NCI-H2107 (cell line): Measurements from ENCODE around the gene SHB.

Experiments
- DNase-seq: peaks from one replicate; lab custom pipeline; 2025; lab: John Stamatoyannopoulos, UW

SHB gene

GRCh38 chr9:38042626-38043357 lies 26.2 kb downstream of the SHB start:
- DNase-seq = no peak

GRCh38 chr9:38041564-38042243 lies 27.3 kb downstream of the SHB start:
- DNase-seq = no peak

- no peak for DNase-seq
Observed at GRCh38 chr9:38039907-38040682, 28.9 kb downstream of the SHB start.

GRCh38 chr9:38039090-38039906 lies 29.7 kb downstream of the SHB start:
- DNase-seq = no peak

- no peak for DNase-seq
Observed at GRCh38 chr9:38038307-38039089, 30.5 kb downstream of the SHB start.

- DNase-seq = no peak
Observed at GRCh38 chr9:38037981-38038306, 31.1 kb downstream of the SHB start.

DNA sequence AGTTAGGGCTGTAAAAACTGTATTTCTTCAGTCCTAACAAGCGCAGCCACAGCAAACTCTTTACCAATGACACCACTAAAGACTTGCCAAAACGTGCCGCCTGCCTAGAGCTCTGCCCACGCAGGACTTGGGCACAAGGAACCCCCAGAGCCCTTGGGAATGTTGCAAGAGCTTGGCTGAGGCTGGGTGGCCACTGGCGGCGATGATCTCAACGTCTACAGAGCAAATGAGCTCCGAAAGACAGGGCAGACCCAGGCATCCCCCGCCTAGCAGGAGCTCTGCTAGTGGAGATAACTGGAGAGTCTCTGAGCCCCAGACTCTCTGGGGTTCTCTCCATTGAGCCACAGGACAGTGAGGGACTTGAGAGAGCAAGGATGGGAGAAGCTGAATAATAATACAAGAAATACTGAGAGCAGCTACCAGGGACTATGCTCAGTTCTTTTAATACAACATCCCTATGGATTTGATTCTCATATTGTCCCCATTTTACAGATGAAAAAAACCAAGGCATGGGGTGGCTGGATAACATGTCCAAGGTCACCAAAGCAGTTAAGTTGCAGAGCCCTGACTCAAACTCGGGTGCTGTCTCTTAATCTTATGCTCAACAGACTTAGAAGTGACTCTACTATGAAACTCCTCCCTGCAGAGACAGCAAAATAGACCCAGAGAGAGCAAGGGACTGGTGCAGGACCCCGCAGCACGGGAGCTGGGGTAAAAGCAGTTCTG lies 32.5 kb downstream of the SHB start:
- DNase-seq = no peak

GRCh38 chr9:38035873-38036272 lies 33.2 kb downstream of the SHB start:
- no peak for DNase-seq

DNA sequence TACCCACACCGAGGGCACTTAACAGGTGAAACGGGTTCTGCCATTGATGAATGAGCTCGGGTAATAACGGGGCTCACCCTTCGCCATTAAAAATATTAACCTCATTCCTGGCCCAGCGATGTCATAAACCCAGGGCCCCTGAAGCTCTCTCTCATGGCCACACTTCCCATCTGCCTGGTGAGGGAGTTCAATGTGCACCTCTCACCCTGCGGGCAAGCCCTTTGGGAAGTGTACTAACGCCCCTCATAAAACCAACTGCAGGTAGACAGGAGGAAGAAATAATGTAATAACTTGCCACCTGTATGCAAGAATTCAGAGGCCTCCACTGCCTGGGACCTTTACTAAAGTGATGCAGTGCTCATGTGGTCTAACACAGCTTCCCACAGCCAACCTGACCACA lies 35.1 kb downstream of the SHB start:
- DNase-seq = no peak

DNA sequence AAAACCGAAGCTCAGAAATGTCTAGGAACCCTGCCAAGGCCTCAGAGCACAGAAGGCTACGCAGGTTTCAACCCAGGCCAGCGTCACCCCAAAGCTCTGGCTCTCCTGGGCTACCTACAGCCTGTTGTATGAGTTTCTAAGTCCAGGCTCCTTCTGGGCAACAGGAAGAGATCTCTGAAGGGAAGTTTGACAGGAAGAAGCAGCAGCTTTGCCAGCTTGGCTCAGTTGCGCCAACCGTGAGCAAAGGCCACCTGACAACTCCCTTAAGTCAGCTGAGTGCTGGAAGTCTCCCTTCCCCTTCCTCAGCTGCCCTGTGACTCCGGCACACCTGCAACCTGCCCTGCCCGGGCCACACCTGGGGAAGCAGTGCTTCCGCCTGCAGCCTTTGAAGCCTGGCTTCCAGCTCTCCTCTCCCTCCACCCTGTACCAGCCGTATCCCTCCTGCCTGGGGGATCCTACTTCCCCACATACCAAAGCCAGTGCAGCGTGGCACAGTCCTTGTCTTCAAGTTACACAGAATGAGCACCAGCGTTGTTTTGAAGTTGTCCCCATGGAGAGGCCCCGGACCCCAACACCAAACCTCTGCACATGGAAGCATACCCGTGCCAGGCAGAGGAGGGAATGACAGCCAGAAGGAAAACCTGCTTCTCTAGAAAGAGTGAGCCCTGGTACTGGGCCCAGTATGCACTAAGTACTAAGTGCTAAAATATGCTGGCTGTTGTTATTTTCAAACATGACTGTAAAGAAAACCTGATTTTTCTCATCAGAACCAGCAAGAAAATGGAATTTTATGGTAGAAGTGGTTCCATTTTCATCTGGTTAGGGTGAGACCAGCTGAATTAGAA lies 36.5 kb downstream of the SHB start:
- DNase-seq = no peak

DNA sequence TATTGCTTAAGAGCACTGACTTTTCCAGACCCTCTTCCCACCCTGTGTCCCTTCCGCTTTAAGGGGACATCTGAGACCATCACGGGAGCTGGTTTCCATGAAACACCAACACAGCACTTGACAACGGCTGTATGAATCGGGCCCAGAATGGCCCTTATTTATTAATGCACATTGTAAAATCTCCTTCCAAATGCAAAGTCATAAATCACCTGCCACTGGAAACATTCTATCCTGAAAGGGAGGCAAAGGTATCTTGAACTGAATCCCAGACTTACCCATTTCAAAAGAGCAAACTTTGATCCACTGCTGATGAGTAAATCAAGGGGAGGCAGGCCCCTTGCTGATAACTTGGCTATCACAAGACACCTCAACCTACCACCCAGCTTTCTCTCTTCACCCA lies 37.4 kb downstream of the SHB start:
- no peak for DNase-seq

DNA sequence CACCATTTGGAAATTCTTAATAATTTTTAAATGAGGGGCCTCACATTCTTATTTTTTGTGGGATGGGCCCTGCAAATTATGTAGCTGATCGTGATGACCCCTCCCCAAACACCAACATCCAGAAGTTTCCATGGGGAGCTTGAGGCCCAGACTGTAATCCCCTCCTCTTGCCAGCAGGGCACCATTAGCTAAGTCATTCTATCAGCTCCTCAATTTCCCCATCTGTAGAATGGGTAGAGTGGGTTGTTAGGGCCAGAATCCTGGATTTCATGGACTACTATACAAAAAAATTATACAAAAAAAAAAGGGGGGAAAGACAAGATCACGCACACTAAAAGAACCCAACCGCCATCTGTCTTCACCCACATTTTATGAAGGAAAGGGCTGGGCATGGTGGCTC lies 38.4 kb downstream of the SHB start:
- no peak for DNase-seq

DNA sequence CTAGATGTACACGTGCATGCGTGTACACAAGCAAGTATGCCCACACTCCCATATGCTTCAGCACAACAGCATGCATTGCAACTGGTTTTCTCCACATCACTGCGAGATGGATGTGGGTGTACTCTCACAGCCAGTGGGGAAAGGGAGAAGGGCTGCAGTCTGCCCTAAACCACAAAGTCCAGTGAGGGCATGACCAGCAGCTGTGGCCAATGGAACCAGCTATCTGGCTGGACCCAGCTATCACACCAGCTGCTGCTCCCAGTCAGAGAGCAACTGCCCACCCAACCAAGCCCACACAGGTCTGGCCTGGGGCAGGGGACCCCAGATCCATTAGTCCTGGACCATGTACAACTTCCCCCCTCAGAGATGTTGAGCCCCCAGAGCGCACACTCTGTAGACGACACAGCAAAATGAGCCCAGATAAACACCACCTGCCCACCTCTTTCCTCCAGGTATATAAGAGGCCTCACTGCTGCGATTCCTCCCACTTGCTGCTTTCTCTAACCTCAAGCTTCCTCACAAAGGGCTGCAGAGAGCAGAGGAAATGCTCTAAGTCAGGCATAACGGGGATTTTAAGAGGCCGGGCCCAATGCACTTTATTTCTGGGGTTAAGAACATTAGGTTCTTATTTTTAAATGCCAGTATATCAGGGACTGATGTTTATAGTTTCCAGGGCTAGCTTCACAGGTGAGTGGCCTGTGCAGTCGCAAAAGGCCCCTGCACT lies 39.0 kb downstream of the SHB start:
- no peak for DNase-seq

DNA sequence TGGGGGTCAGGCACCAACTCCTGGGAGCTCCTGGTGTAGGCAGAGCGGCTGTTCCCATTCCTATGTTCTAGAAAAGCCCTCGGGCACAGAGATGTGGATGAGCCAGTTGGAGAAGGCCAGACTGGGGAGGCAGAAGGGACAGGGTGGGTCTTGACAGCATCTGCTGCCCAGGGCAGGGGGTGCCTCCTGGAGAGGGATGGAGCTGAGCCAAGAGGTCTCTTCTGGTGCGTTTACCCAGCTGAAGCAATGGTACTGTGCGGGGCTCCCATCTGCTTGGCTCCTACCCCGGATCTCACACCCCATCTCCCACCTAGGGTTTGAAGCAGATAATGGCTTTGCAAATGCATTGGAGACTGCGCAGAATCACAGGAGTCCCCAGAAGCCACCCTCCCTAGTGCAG lies 41.3 kb downstream of the SHB start:
- no peak for DNase-seq

GRCh38 chr9:38026840-38027527 lies 42.0 kb downstream of the SHB start:
- no peak for DNase-seq

- DNase-seq = peak; percentile 60
Observed at GRCh38 chr9:38026021-38026809, 42.8 kb downstream of the SHB start.

GRCh38 chr9:38025166-38025565 lies 43.9 kb downstream of the SHB start:
- no peak for DNase-seq
